ENCODE results near the gene KRTAP25-1.

KRTAP25-1 gene

GRCh38 chr21:30248844-30249243 is 40.5 kb downstream of the KRTAP25-1 start:
- no peak for DNase-seq (ENCODE audit: low spot score)

GRCh38 chr21:30245061-30245460 is 44.3 kb downstream of the KRTAP25-1 start:
- DNase-seq (ENCODE audit: low spot score): no peak

GRCh38 chr21:30243691-30244090 is 45.6 kb downstream of the KRTAP25-1 start:
- DNase-seq (ENCODE audit: low spot score): no peak

- no peak for DNase-seq (ENCODE audit: low spot score)
Measured at GRCh38 chr21:30240661-30241060, 48.7 kb downstream of the KRTAP25-1 start.
